Neural cell (in vitro differentiated cells): ENCODE results near the gene EIF4G3. TPM values are rescaled to one million over a fixed set of nuclear protein-coding genes. Genes with fewer than 3 reads are reported as not detected.

Experiments
- H2AFZ ChIP-seq: fragments of 200-600, 300-800 bp; sonication (generic), shearing (Covaris generic); 2 replicates; pipeline ENCODE4 v1.6.0; 2014; ENCODE audit warnings: low read depth, mild to moderate bottlenecking, antibody characterized with exemption, low read length, moderate library complexity
- H3F3A ChIP-seq: fragments of 200-600 bp; shearing (Covaris generic); 2 replicates; pipeline ENCODE4 v1.6.1; 2016; ENCODE audit warnings: mild to moderate bottlenecking, moderate library complexity, mixed read lengths, antibody characterized with exemption, low read length; ENCODE audit not compliant: insufficient read depth, poor library complexity, severe bottlenecking
- H3K27ac ChIP-seq: fragments of 200-600, 300-800 bp; sonication (generic), shearing (Covaris generic); 2 replicates; pipeline ENCODE4 v1.5.1; 2014; ENCODE audit warnings: mild to moderate bottlenecking, low read length, moderate library complexity
- H3K27me3 ChIP-seq: fragments of 300-800, 200-600 bp; sonication (generic), shearing (Covaris generic); 2 replicates; pipeline ENCODE4 v1.6.0; 2014; ENCODE audit warnings: mild to moderate bottlenecking, low read depth, low read length, moderate library complexity; ENCODE audit not compliant: insufficient read depth
- H3K36me3 ChIP-seq: fragments of 300-800, 200-600 bp; sonication (generic), shearing (Covaris generic); 2 replicates; pipeline ENCODE4 v1.5.1; 2014; ENCODE audit warnings: mild to moderate bottlenecking, antibody characterized with exemption, low read length, moderate library complexity; ENCODE audit not compliant: insufficient read depth
- H3K4me2 ChIP-seq: fragments of 300-800, 200-600 bp; sonication (generic), shearing (Covaris generic); 2 replicates; pipeline ENCODE4 v1.6.0; 2014; ENCODE audit warnings: mild to moderate bottlenecking, low read length
- H3K4me3 ChIP-seq: fragments of 300-800, 200-600 bp; sonication (generic), shearing (Covaris generic); 2 replicates; pipeline ENCODE4 v1.5.1; 2014; ENCODE audit warnings: mild to moderate bottlenecking, low read length, moderate library complexity
- H3K79me2 ChIP-seq: fragments of 200-600 bp; shearing (Covaris generic); replicated peaks from 2 replicates; pipeline ENCODE4 v1.6.0; 2014; ENCODE audit warnings: mild to moderate bottlenecking, low read length, moderate library complexity; ENCODE audit not compliant: insufficient read depth
- H3K9ac ChIP-seq: fragments of 300-800, 200-600 bp; sonication (generic), shearing (Covaris generic); 2 replicates; pipeline ENCODE4 v1.6.1; 2016; ENCODE audit warnings: mild to moderate bottlenecking, low read length, mixed read lengths
- H3K9me2 ChIP-seq: fragments of 200-600 bp; shearing (Covaris generic); 2 replicates; pipeline ENCODE4 v1.6.1; 2016; ENCODE audit warnings: mild to moderate bottlenecking, low read length, mixed read lengths; ENCODE audit not compliant: insufficient read depth
- H3K9me3 ChIP-seq: fragments of 200-600, 300-800 bp; sonication (generic), shearing (Covaris generic); 2 replicates; pipeline ENCODE4 v1.6.1; 2016; ENCODE audit warnings: mild to moderate bottlenecking, mixed run types, low read length, moderate library complexity, mixed read lengths
- H4K20me1 ChIP-seq: fragments of 200-600 bp; shearing (Covaris generic); 2 replicates; pipeline ENCODE4 v1.6.1; 2016; ENCODE audit warnings: mild to moderate bottlenecking, mixed run types; ENCODE audit not compliant: insufficient read depth
- CTCF ChIP-seq: fragments of 450-650 bp; IDR thresholded peaks from 2 replicates; pipeline ENCODE4 v1.5.1; 2014; ENCODE audit warnings: antibody characterized with exemption, mild to moderate bottlenecking, moderate library complexity; ENCODE audit not compliant: poor library complexity, severe bottlenecking
- EP300 ChIP-seq: fragments of 450-650 bp; conservative IDR thresholded peaks from 2 replicates; pipeline ENCODE4 v1.6.1; 2014; ENCODE audit warnings: antibody characterized with exemption, mild to moderate bottlenecking, moderate library complexity; ENCODE audit not compliant: poor library complexity, severe bottlenecking
- EZH2 ChIP-seq: fragments of 200-600, 300-800 bp; shearing (Covaris generic), sonication (generic); IDR thresholded peaks from 2 replicates; pipeline ENCODE4 v1.6.1; 2014; ENCODE audit warnings: antibody characterized with exemption, low read length, borderline replicate concordance, mild to moderate bottlenecking; ENCODE audit not compliant: insufficient read depth, poor library complexity, severe bottlenecking
- MXI1 ChIP-seq: fragments of 450-650 bp; conservative IDR thresholded peaks from 2 replicates; pipeline ENCODE4 v1.6.1; 2014; ENCODE audit warnings: antibody characterized with exemption, mild to moderate bottlenecking; ENCODE audit not compliant: poor library complexity, severe bottlenecking
- POLR2AphosphoS5 ChIP-seq: IDR thresholded peaks from 2 replicates; pipeline ENCODE4 v1.6.1; 2012
- RAD21 ChIP-seq: fragments of 450-650 bp; conservative IDR thresholded peaks from 2 replicates; pipeline ENCODE4 v1.6.1; 2014; ENCODE audit warnings: antibody characterized with exemption, mild to moderate bottlenecking, moderate library complexity
- REST ChIP-seq: IDR thresholded peaks from 2 replicates; pipeline ENCODE4 v1.6.1; 2012; ENCODE audit warnings: borderline replicate concordance
- SMC3 ChIP-seq: fragments of 450-650 bp; conservative IDR thresholded peaks from 2 replicates; pipeline ENCODE4 v1.6.1; 2014; ENCODE audit warnings: antibody characterized with exemption, mild to moderate bottlenecking, moderate library complexity; ENCODE audit not compliant: poor library complexity
- TAF1 ChIP-seq: IDR thresholded peaks from 2 replicates; pipeline ENCODE4 v1.6.1; 2012; ENCODE audit warnings: low read depth
- polyA plus RNA-seq: library from polyadenylated mRNA; depleted of rRNA; stranded (reverse); fragments of >200 nt; gene quantifications from 2 replicates; pipeline ENCODE4 v1.2.3, GENCODE V29; 2014

EIF4G3 gene
- polyA plus RNA-seq, 1 donor from 2014 or later = 56.9 TPM

GRCh38 chr1:21225065-21225464 lies 48.4 kb upstream of the EIF4G3 start:
- no peak overlapping the region for H2AFZ ChIP-seq
- TF ChIP-seq MXI1 (no peak), POLR2AphosphoS5 (no peak), RAD21 (no peak), TAF1 (no peak)

GRCh38 chr1:21220815-21221214 lies 44.1 kb upstream of the EIF4G3 start:
- Histone ChIP-seq H3K36me3 (no peaks in the 10 kb centered on the region), H3F3A (no peaks in the 10 kb centered on the region), H3K9me2 (no peaks in the 10 kb centered on the region), H3K9ac (no peak overlapping the region), H2AFZ (no peak overlapping the region), H3K79me2 (no peaks in the 10 kb centered on the region), H3K4me2 (no peak overlapping the region), H3K4me3 (no peak overlapping the region), H3K27ac (no peak overlapping the region), H3K9me3 (no peaks in the 10 kb centered on the region), H3K27me3 (no peaks in the 10 kb centered on the region), H4K20me1 (no peaks in the 10 kb centered on the region)
- TF ChIP-seq EZH2 (no peak), TAF1 (no peak), REST (no peak), EP300 (no peak), RAD21 (no peak), CTCF (no peak), POLR2AphosphoS5 (no peak), SMC3 (no peak), MXI1 (no peak)

More at GRCh38 chr1:21225065-21225464, 48.4 kb upstream of the EIF4G3 start:
- Histone ChIP-seq H3K9ac (no peak overlapping the region), H4K20me1 (no peaks in the 10 kb centered on the region), H3K36me3 (no peaks in the 10 kb centered on the region), H3K27ac (no peak overlapping the region), H3F3A (no peaks in the 10 kb centered on the region), H3K27me3 (no peaks in the 10 kb centered on the region), H3K9me2 (no peaks in the 10 kb centered on the region), H3K4me2 (no peak overlapping the region), H3K4me3 (no peak overlapping the region), H3K79me2 (no peaks in the 10 kb centered on the region), H3K9me3 (no peaks in the 10 kb centered on the region)

GRCh38 chr1:21219674-21220073 lies 43.0 kb upstream of the EIF4G3 start:
- H3F3A ChIP-seq = no peaks in the 10 kb centered on the region
- TF ChIP-seq POLR2AphosphoS5 (no peak), SMC3 (no peak), MXI1 (no peak)
- H3K27ac ChIP-seq = no peak overlapping the region

More at GRCh38 chr1:21219674-21220073, 43.0 kb upstream of the EIF4G3 start:
- Histone ChIP-seq H3K9me2 (no peaks in the 10 kb centered on the region), H3K79me2 (no peaks in the 10 kb centered on the region), H3K36me3 (no peaks in the 10 kb centered on the region), H3K9ac (no peak overlapping the region), H4K20me1 (no peaks in the 10 kb centered on the region), H3K4me2 (no peak overlapping the region), H2AFZ (no peak overlapping the region), H3K9me3 (no peaks in the 10 kb centered on the region), H3K4me3 (no peak overlapping the region), H3K27me3 (no peaks in the 10 kb centered on the region)
